Neuron (in vitro differentiated cells): ENCODE measurements around the gene SUPT3H.
"Not testable (repeated sequence)": the region's sequence is repeated elsewhere in the genome, so short reads cannot be mapped to it uniquely, and the experiment has no call there.

Experiments used
- H2AFZ ChIP-seq: one replicate; pipeline ENCODE4 v1.6.1; 2013; ENCODE audit warnings: low read depth, mild to moderate bottlenecking, inconsistent platforms, low read length, moderate library complexity
- H3K27me3 ChIP-seq: one replicate; pipeline ENCODE4 v1.6.1; 2013; ENCODE audit warnings: low read length; ENCODE audit not compliant: insufficient read depth
- H3K36me3 ChIP-seq: one replicate; pipeline ENCODE4 v1.6.1; 2013; ENCODE audit warnings: low read length; ENCODE audit not compliant: insufficient read depth
- H3K4me1 ChIP-seq: one replicate; pipeline ENCODE4 v1.6.1; 2013; ENCODE audit warnings: low read length; ENCODE audit not compliant: insufficient read depth
- H3K4me3 ChIP-seq: 2 replicates; pipeline ENCODE4 v1.5.1; 2013; ENCODE audit warnings: mild to moderate bottlenecking, low read length, moderate library complexity
- H3K9me3 ChIP-seq: one replicate; pipeline ENCODE4 v1.6.1; 2013; ENCODE audit warnings: low read length

The SUPT3H gene

DNA sequence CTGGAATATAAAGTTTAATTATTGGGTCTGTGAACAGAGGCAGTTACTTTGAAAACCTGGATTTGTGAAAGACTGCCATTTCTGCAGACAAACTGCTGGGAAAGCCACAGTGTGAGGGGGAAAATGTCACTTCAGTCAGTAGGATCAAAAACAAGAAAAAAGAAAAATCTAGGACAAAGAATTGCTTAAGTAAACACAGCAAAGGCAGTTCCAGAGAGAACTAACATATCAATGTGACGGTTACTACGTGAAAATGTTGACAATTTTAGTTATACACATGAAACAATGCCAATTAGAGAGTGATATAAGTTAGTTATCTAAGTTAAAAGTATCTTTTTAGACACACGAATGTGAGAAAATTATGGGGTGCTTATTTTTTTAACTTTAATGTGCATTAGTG lies 320.0 kb downstream of the SUPT3H start:
- Histone ChIP-seq H3K4me1 (peaks cover 5% of the 10 kb centered on the region), H3K36me3 (no peaks in the 10 kb centered on the region), H3K27me3 (no peaks in the 10 kb centered on the region), H2AFZ (no peak overlapping the region), H3K9me3 (no peaks in the 10 kb centered on the region), H3K4me3 (no peak overlapping the region)

DNA sequence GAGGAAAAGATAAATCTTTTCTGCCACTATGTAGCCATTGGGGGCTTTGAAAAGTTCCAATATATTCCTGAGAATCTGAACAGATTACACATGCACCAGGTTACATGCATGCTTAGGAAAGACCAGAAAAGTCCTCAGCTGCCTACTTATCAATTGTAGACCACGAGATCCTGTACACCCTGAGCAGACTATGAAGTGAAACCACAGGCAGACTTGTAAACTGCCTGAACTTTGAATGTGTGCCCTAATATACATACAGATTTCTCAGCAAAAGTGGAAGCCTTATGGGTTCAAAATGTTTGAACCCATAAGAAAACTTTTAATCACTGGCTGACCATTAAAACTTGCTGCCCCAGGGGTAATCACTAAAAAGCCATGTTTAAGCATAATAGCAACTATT lies 323.1 kb downstream of the SUPT3H start:
- H3K36me3 ChIP-seq: no peaks in the 10 kb centered on the region
- no peaks in the 10 kb centered on the region for H3K27me3 ChIP-seq
- H2AFZ ChIP-seq: no peak overlapping the region
- no peak overlapping the region for H3K4me3 ChIP-seq
- H3K9me3 ChIP-seq: no peaks in the 10 kb centered on the region
- H3K4me1 ChIP-seq: peaks cover 5% of the 10 kb centered on the region

DNA sequence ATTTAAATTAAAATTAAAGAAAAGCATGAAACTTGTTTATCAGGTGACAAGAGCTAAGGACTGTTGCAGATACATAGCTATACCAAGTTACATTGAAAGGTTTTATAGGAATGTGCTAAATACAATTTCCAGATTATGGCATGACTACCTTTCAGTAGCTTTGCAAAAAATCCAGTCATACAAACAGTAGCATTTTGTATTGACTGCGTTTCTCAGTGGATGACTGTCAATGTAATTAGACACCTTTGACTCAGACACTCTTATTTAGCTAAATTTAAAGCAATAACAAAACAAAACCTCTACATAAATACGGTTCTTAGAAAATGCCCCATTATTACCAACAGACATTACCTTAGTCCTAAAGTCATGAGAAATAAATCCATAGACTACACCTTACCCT lies 325.4 kb downstream of the SUPT3H start:
- H3K4me3 ChIP-seq: no peak overlapping the region
- H2AFZ ChIP-seq: no peak overlapping the region
- H3K9me3 ChIP-seq: no peaks in the 10 kb centered on the region
- H3K36me3 ChIP-seq: no peaks in the 10 kb centered on the region
- peaks cover under 1% of the 10 kb centered on the region for H3K4me1 ChIP-seq
- H3K27me3 ChIP-seq: no peaks in the 10 kb centered on the region

DNA sequence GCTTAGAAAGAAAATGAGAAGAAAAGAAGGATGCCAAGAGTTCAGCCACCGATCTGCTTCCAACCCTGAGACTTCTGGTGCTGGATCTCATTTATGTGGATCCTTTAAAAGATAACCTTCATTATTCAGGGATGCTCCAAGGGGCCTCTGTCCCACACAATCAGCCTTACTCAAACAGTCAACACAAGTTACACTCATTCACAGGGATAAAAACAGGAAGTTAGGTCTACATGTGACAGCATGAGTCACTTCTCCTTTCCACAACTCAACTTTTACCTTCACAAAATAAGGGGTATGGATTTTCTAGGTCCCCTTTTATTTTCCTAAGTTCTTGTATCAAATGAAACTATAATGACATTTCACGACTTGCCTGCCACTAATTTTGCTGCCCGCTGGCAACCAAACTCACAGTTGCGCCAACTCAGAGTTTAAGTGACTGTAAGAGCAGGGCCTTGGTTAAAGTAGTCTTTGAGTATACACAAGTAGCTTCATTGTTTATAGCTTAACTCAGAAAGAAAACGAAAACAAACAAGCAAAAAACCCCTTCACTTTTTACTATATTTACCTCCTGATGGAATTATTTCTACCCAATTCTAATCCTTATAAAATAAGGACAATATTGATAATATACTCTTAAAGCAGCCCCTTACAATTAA lies 328.4 kb downstream of the SUPT3H start:
- Histone ChIP-seq H3K4me1 (no peaks in the 10 kb centered on the region), H3K4me3 (no peak overlapping the region), H3K9me3 (no peaks in the 10 kb centered on the region), H2AFZ (no peak overlapping the region), H3K27me3 (no peaks in the 10 kb centered on the region), H3K36me3 (no peaks in the 10 kb centered on the region)

DNA sequence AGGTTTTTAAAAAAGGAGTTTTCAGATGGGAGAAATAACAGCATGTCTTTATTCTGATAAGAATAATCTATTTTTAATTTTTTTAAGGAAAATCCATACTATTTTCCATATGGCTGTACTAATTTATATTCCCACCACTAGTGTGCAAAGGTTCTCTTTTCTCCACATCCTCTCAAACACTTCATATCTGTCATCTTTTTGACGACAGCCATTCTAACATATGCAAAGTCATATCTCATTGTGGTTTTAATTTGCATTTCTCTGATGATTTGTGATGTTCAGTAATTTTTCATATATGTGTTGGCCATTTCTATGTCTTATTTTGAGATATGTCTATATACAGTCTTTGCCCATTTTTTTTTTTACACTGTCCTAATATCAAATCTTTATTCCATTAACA lies 330.2 kb downstream of the SUPT3H start:
- H3K27me3 ChIP-seq: no peaks in the 10 kb centered on the region
- H3K9me3 ChIP-seq: no peaks in the 10 kb centered on the region
- peaks cover 4% of the 10 kb centered on the region for H3K4me1 ChIP-seq
- H3K4me3 ChIP-seq: no peak overlapping the region
- no peak overlapping the region for H2AFZ ChIP-seq
- no peaks in the 10 kb centered on the region for H3K36me3 ChIP-seq

DNA sequence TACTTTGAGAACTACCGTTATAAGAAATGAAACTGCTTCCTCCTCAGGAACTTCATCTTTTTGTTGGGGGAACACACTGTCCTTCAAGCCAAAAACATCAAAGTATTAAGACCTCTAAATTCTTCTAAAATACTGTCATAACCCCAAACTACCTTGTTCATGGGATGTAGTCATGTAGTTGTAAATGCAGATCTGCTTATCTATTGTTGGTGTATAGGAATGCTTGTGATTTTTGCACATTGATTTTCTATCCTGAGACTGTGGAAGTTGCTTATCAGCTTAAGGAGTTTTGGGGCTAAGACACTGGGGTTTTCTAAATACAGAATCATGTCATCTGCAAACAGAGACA lies 332.5 kb downstream of the SUPT3H start:
- Histone ChIP-seq H3K27me3 (no peaks in the 10 kb centered on the region), H3K9me3 (no peaks in the 10 kb centered on the region), H3K36me3 (no peaks in the 10 kb centered on the region), H2AFZ (no peak overlapping the region), H3K4me3 (no peak overlapping the region), H3K4me1 (peaks cover 4% of the 10 kb centered on the region)

DNA sequence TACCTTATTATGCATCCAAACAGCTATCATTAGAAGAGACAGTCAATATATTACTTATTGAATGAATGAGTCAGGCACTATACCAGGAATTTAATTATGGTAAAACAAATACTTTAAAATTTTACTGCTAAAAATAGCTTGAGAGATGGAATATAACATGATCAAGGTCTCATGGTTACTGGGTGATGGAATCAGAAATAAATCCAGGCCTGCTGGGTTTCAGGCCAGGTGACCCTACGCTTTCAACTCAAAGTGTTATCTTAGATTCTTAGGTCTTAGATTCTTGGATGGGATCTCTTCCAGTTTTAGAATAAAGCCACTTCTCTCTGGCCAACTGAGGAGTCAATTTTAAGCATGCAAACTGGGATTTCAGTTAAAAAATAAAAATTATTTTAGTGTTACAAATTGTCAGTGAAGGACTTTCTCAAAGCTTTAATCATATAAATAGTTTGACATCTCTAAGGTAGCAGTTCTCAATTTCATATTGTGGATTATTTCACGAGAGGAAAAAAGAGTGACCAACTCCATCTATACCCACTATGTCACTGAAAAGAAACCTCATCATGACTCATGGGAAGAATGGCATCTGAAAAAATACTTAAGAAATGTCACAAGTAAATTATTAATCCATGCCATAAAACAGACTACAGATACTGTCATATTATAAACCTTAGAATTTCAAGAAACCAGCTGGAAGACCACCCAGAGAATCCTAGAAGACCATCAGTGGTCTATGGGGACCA lies 333.1 kb downstream of the SUPT3H start:
- H3K4me3 ChIP-seq: no peak overlapping the region
- no peaks in the 10 kb centered on the region for H3K9me3 ChIP-seq
- no peaks in the 10 kb centered on the region for H3K36me3 ChIP-seq
- peaks cover 4% of the 10 kb centered on the region for H3K4me1 ChIP-seq
- no peak overlapping the region for H2AFZ ChIP-seq
- H3K27me3 ChIP-seq: no peaks in the 10 kb centered on the region

DNA sequence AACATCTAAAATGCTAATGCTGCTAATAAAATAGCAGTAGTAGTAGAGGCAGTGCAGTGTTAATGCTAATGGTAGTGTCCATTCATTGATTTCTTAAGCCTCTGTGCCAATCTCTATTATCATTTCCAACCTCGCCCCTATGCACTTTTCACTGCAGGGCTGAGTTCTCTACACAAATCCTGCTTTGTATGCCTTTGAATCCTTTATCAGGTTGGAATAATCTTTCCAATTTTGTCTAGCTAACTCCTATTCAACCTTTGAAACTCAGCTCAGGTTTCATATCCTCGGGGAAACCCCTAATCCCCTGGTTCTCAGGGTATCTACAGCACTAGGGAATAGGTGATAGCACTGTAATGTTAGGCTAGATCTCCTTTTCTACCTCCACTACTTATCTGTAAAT lies 333.6 kb downstream of the SUPT3H start:
- Histone ChIP-seq H3K27me3 (no peaks in the 10 kb centered on the region), H3K36me3 (no peaks in the 10 kb centered on the region), H3K9me3 (no peaks in the 10 kb centered on the region), H3K4me1 (peaks cover 4% of the 10 kb centered on the region), H3K4me3 (no peak overlapping the region), H2AFZ (no peak overlapping the region)

DNA sequence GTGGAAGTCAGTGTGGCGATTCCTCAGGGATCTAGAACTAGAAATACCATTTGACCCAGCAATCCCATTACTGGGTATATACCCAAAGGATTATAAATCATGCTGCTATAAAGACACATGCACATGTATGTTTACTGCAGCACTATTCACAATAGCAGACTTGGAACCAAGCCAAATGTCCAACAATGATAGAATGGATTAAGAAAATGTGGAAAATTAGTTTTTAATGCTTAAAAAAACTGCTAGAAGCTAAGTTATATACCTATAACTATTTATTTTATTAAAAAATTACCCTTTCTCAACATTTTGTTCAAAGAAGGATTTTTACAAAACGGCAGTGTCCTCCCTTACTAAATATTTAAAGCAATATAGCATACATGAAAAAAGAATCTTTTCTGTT lies 335.1 kb downstream of the SUPT3H start:
- not testable (repeated sequence) for H3K4me3 ChIP-seq, H2AFZ ChIP-seq, H3K4me1 ChIP-seq, H3K27me3 ChIP-seq, H3K9me3 ChIP-seq, H3K36me3 ChIP-seq

DNA sequence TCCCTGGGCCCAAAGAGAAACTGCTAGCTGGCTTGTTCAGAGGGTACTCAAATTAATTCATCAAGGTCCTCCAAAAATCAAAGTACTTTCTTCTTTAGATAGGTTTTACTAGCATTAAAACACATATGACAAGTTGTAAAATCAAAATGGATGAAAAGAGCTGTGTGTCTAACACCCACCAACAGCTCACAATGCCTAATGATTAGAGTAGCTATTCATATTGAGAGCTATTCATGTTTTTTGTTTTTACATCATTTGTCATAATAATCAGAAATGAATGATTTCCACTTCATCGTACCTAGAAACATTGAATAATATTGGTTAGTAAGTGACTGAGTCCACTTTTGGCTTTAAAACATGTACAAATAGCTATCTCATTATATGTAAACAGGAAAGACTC lies 339.5 kb downstream of the SUPT3H start:
- Histone ChIP-seq H3K9me3 (no peaks in the 10 kb centered on the region), H3K27me3 (no peaks in the 10 kb centered on the region), H3K36me3 (no peaks in the 10 kb centered on the region), H3K4me3 (no peak overlapping the region), H3K4me1 (no peaks in the 10 kb centered on the region), H2AFZ (no peak overlapping the region)

DNA sequence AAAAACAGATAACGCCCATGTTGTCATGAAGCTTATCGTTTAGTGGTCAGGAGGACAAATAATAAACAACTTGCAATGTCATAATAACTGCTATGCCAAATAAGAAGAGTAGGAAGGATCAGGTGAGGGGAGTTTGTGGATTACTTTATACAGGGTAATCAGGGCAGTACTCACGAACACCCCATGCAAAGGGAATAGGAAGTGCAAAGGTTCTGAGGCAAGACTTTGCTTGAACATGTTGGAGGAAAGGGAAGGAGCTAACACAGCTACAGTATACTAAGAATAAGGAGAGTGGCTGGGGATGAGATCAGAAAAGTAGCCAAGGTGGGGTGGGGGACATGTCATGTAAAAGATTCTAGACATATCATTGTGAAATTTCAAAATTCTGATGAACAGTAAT lies 341.6 kb downstream of the SUPT3H start:
- no peaks in the 10 kb centered on the region for H3K27me3 ChIP-seq
- H3K9me3 ChIP-seq: no peaks in the 10 kb centered on the region
- no peak overlapping the region for H2AFZ ChIP-seq
- H3K36me3 ChIP-seq: no peaks in the 10 kb centered on the region
- no peaks in the 10 kb centered on the region for H3K4me1 ChIP-seq
- no peak overlapping the region for H3K4me3 ChIP-seq

DNA sequence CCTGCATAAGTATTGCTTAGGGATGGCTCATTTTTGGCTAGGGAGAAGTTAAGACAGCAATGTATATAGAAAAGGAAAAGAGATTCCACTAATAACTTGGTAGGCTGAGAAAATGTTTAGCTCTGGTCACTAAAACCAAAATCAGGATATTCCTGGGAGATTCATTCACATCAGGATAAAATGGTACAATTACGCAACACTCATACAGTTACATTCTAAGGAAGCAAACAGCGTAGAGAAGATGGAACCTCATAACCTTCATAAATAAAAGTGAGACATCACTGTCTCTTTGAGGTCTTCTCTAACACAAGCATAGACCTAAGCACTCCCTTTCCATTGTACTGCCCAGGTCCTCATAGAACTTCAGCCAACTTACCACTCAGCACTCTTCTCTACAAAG lies 345.3 kb downstream of the SUPT3H start:
- Histone ChIP-seq H3K27me3 (no peaks in the 10 kb centered on the region), H3K9me3 (no peaks in the 10 kb centered on the region), H3K4me1 (no peaks in the 10 kb centered on the region), H2AFZ (no peak overlapping the region), H3K36me3 (no peaks in the 10 kb centered on the region), H3K4me3 (no peak overlapping the region)

DNA sequence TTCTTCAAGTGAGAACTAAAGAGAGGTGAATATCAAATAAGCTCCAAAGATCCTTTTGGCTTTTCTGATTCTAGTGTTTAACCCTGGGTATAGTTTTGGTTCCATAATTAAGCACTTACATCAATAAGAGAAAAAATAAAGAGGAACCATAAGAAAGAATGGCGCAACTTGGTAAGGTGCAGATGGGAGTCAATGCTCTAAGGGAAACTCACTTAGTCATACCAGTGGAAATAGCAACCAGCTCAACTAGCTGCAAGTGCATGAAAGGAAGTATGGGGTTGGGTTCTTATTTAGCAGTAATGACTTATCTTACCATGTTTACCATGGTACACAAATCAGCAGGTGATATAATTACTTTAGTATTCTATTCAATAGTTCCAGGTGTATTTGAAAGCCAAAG lies 346.1 kb downstream of the SUPT3H start:
- Histone ChIP-seq H3K9me3 (peaks cover 2% of the 10 kb centered on the region), H3K4me1 (no peaks in the 10 kb centered on the region), H3K27me3 (no peaks in the 10 kb centered on the region), H2AFZ (no peak overlapping the region), H3K36me3 (no peaks in the 10 kb centered on the region), H3K4me3 (no peak overlapping the region)

DNA sequence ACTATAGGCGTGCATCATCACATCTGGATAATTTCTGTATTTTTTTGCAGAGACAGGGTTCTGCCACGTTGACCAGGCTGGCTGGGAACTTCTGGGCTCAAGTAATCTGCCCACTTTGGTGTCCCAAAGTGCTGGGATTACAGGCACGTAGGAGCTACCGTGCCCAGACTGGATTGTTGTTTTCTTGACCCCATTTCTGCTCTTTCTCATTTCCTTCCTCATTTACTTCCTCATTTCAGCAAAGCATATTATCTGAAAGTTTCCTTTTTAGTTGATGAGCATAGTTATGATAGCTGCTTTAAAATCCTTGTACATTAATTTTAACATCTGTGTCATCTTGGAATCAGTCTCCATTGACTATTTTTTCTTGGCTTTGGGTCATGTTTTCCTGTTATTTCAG lies 350.6 kb downstream of the SUPT3H start:
- Histone ChIP-seq H3K4me1 (no peaks in the 10 kb centered on the region), H3K27me3 (no peaks in the 10 kb centered on the region), H3K36me3 (no peaks in the 10 kb centered on the region), H3K9me3 (peaks cover 2% of the 10 kb centered on the region), H3K4me3 (no peak overlapping the region), H2AFZ (no peak overlapping the region)
